ENCODE results near the gene FRMD4A.
"Not testable (repeated sequence)": the region's sequence is repeated elsewhere in the genome, so short reads cannot be mapped to it uniquely, and the experiment has no call there.

The FRMD4A gene

GRCh38 chr10:13902868-13903587 lies 427.7 kb downstream of the FRMD4A start:
- no peak for DNase-seq

- no peak for DNase-seq
Observed at GRCh38 chr10:13899941-13900340, 430.8 kb downstream of the FRMD4A start.

GRCh38 chr10:13896146-13896545 lies 434.6 kb downstream of the FRMD4A start:
- DNase-seq = not testable (repeated sequence)

GRCh38 chr10:13894412-13895093 lies 436.2 kb downstream of the FRMD4A start:
- DNase-seq = no peak

- no peak for DNase-seq
Observed at GRCh38 chr10:13893926-13894325, 436.8 kb downstream of the FRMD4A start.

- no peak for DNase-seq
Observed at GRCh38 chr10:13892871-13893270, 437.9 kb downstream of the FRMD4A start.

GRCh38 chr10:13892001-13892491 lies 438.7 kb downstream of the FRMD4A start:
- no peak for DNase-seq

- peak; percentile 8 for DNase-seq
Observed at GRCh38 chr10:13891128-13892000, 439.4 kb downstream of the FRMD4A start.

- no peak for DNase-seq
Observed at GRCh38 chr10:13890233-13891127, 440.2 kb downstream of the FRMD4A start.

- DNase-seq = no peak
Observed at GRCh38 chr10:13887761-13888160, 443.0 kb downstream of the FRMD4A start.

- DNase-seq = no peak
Observed at GRCh38 chr10:13885238-13885990, 445.3 kb downstream of the FRMD4A start.

GRCh38 chr10:13883636-13884444 lies 446.9 kb downstream of the FRMD4A start:
- DNase-seq = no peak

GRCh38 chr10:13882119-13882711 lies 448.5 kb downstream of the FRMD4A start:
- DNase-seq = no peak

- DNase-seq = no peak
Observed at GRCh38 chr10:13880760-13881159, 450.0 kb downstream of the FRMD4A start.

- DNase-seq = no peak
Observed at GRCh38 chr10:13877154-13877909, 453.4 kb downstream of the FRMD4A start.

GRCh38 chr10:13873196-13873595 lies 457.5 kb downstream of the FRMD4A start:
- DNase-seq = no peak

- DNase-seq = no peak
Observed at GRCh38 chr10:13872411-13872810, 458.3 kb downstream of the FRMD4A start.

- no peak for DNase-seq
Observed at GRCh38 chr10:13871776-13872175, 458.9 kb downstream of the FRMD4A start.

GRCh38 chr10:13871011-13871410 lies 459.7 kb downstream of the FRMD4A start:
- DNase-seq = no peak

Measured in COR-L47 (cell line).